ENCODE data around the gene AOX1. TPM values are rescaled to one million over a fixed set of nuclear protein-coding genes. Genes with fewer than 3 reads are reported as not detected.
A peak's percentile ranks its signal among the peaks of the same experiment; 100 is the strongest.

The AOX1 gene
- total RNA-seq, 1 experiment from 2014 or later, result 3.0 TPM

DNA sequence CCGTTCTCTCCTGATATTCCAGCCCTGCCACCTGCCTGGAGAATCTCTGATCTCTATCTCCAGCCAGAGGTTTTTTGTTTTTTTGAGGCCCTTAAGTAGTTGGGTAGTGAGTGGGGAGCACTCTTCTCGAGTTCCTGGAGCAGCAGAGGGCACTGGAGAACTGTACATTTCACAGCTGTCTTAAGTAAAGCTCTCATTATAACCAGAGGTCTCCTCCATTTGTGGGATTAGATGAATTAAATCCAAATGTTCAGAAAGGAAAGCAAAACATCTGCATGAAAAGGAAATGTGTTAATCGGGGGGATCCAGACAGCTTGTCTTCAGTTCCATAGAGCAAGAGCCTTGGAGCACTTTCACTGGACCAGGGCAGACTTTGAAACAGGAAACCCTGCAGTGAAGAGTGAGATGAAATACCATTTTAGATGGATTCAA lies 32.8 kb downstream of the AOX1 start:
- BruUV-seq (replicated peaks), result no TSS peak
- in situ Hi-C loops (cut with HindIII; ENCODE audit: low pct_unique_long_range_greater_than_20kb, low sequenced_read_pairs), result no loop called here
- Histone ChIP-seq H3K4me1 (ENCODE audit: control insufficient read depth, insufficient read depth, low read length) (peaks cover 6% of the 10 kb centered on the region; the same call in 1 of the 2 replicates), H3K4me3 (ENCODE audit: low read depth in 2 of 2, low read length in 2 of 2) (no peak overlapping the region), H3K27ac (ENCODE audit: low read length) (no peak overlapping the region), H3K27me3 (ENCODE audit: control insufficient read depth, insufficient read depth, low read length) (no peaks in the 10 kb centered on the region), H3K36me3 (ENCODE audit: control insufficient read depth, insufficient read depth, low read length) (no peaks in the 10 kb centered on the region), H3K9me3 (ENCODE audit: control insufficient read depth, insufficient read depth, low read depth, low read length) (no peaks in the 10 kb centered on the region)
- CTCF ChIA-PET, result interaction anchor here (0.6 kb wide), 1 partner anchor 81 kb away, joined by 4 read pairs; no protein-coding TSS in a partner anchor
- peak; percentile 68; the same call in 1 of the 2 replicates for ATAC-seq
- intact Hi-C loops (cut with micrococcal nuclease; ENCODE audit: unreplicated experiment), result loop anchor here (1.0 kb wide), 1 partner anchor 85 kb away; no protein-coding TSS in a partner anchor
- TF ChIP-seq SIN3A (IDR thresholded peaks at IDR 0.05; ENCODE audit: borderline replicate concordance, insufficient read depth, low read depth, low read length) (no peak), CTCF (IDR thresholded peaks at IDR 0.05) (peak; percentile 63)
- POLR2A ChIA-PET, result no interaction called here
- DNase-seq (ENCODE audit: low read depth, low spot score), result no peak

DNA sequence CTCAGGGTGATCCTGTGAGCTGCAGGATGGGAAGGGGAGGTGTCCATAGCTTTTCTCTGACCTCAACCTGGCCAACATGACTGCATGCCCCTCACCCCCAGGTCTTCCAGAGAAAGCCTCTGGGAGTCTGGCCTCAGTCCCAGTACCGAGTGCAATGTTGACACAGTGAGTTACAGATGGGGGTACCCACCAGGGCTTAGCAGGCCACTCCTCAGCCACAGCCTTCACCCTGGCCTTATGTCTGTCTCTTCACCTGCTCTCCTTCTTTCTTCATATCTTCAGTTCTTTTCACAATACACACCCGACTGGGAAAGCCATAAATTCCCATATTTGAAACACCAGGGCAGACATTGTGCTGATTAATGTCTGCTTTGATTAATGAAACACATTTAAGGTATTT lies 33.5 kb downstream of the AOX1 start:
- BruUV-seq (replicated peaks), result no TSS peak
- H3K27ac ChIP-seq (ENCODE audit: low read length), result no peak overlapping the region
- H3K4me3 ChIP-seq (ENCODE audit: low read depth in 2 of 2, low read length in 2 of 2), result no peak overlapping the region
- no peaks in the 10 kb centered on the region for H3K36me3 ChIP-seq (ENCODE audit: control insufficient read depth, insufficient read depth, low read length)
- ATAC-seq (no peak), DNase-seq (ENCODE audit: low read depth, low spot score) (no peak)
- TF ChIP-seq TCF7L2 (IDR thresholded peaks at IDR 0.05; ENCODE audit: low read depth, low read length) (no peak), CTCF (IDR thresholded peaks at IDR 0.05) (no peak), SIN3A (IDR thresholded peaks at IDR 0.05; ENCODE audit: borderline replicate concordance, insufficient read depth, low read depth, low read length) (no peak), POLR2AphosphoS5 (IDR thresholded peaks at IDR 0.05; ENCODE audit: low read depth, low read length) (no peak)
- TF ChIP-seq, protein P1, sequence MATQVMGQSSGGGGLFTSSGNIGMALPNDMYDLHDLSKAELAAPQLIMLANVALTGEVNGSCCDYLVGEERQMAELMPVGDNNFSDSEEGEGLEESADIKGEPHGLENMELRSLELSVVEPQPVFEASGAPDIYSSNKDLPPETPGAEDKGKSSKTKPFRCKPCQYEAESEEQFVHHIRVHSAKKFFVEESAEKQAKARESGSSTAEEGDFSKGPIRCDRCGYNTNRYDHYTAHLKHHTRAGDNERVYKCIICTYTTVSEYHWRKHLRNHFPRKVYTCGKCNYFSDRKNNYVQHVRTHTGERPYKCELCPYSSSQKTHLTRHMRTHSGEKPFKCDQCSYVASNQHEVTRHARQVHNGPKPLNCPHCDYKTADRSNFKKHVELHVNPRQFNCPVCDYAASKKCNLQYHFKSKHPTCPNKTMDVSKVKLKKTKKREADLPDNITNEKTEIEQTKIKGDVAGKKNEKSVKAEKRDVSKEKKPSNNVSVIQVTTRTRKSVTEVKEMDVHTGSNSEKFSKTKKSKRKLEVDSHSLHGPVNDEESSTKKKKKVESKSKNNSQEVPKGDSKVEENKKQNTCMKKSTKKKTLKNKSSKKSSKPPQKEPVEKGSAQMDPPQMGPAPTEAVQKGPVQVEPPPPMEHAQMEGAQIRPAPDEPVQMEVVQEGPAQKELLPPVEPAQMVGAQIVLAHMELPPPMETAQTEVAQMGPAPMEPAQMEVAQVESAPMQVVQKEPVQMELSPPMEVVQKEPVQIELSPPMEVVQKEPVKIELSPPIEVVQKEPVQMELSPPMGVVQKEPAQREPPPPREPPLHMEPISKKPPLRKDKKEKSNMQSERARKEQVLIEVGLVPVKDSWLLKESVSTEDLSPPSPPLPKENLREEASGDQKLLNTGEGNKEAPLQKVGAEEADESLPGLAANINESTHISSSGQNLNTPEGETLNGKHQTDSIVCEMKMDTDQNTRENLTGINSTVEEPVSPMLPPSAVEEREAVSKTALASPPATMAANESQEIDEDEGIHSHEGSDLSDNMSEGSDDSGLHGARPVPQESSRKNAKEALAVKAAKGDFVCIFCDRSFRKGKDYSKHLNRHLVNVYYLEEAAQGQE (IDR thresholded peaks at IDR 0.05; ENCODE audit: insufficient read depth in 1 of 2, low read depth in 2 of 2, low read length in 1 of 2), result no peak
- CTCF ChIA-PET, result no interaction called here
- H3K9me3 ChIP-seq (ENCODE audit: control insufficient read depth, insufficient read depth, low read depth, low read length), result no peaks in the 10 kb centered on the region
- in situ Hi-C loops (cut with HindIII; ENCODE audit: low pct_unique_long_range_greater_than_20kb, low sequenced_read_pairs), result no loop called here
- peaks cover 6% of the 10 kb centered on the region; the same call in 1 of the 2 replicates for H3K4me1 ChIP-seq (ENCODE audit: control insufficient read depth, insufficient read depth, low read length)
- intact Hi-C loops (cut with micrococcal nuclease; ENCODE audit: unreplicated experiment), result no loop called here
- H3K27me3 ChIP-seq (ENCODE audit: control insufficient read depth, insufficient read depth, low read length), result no peaks in the 10 kb centered on the region
- POLR2A ChIA-PET, result no interaction called here

All from Panc1 (cell line).